Stimulated activated CD4-positive, alpha-beta T cell treated with anti-CD3 and anti-CD28 coated beads, Interleukin-12 subunit alpha, Interleukin-12 subunit beta, amount 100 ng/mL, for 48 hours (primary cell): Measurements from ENCODE around the gene SLC25A31.

Source experiments
- DNase-seq, 3 donors: peaks; one replicate each; pipeline ENCODE4 v3.0.0-alpha.2; 2020; ENCODE audit warnings: low read depth in 2 of 3, low spot score in 1 of 3

SLC25A31 gene

GRCh38 chr4:127776620-127777019, 46.4 kb downstream of the SLC25A31 start:
- DNase-seq: no peak

GRCh38 chr4:127777487-127777886, 47.3 kb downstream of the SLC25A31 start:
- DNase-seq: no peak

GRCh38 chr4:127778102-127778501, 47.9 kb downstream of the SLC25A31 start:
- no peak for DNase-seq

- no peak for DNase-seq
Observed at GRCh38 chr4:127780598-127780997, 50.4 kb downstream of the SLC25A31 start.

- no peak for DNase-seq
Observed at GRCh38 chr4:127781300-127782024, 51.3 kb downstream of the SLC25A31 start.

GRCh38 chr4:127782025-127782274, 51.8 kb downstream of the SLC25A31 start:
- peak in 2 of 3 donors; percentile 35 to 59 for DNase-seq

- DNase-seq: peak; percentile 21 to 40 (median 25)
Observed at GRCh38 chr4:127782275-127783025, 52.2 kb downstream of the SLC25A31 start, which contains the start of gene HSPA4L. TSS of gene HSPA4L (plus strand) at chr4:127782322. CDS start at chr4:127782551, 229 bp downstream.

- DNase-seq: peak in 1 of 3 donors; percentile 45
Observed at GRCh38 chr4:127783026-127783769, 53.0 kb downstream of the SLC25A31 start.

GRCh38 chr4:127783955-127784770, 54.0 kb downstream of the SLC25A31 start:
- DNase-seq: no peak

- no peak for DNase-seq
Observed at GRCh38 chr4:127788517-127788916, 58.3 kb downstream of the SLC25A31 start.

- no peak for DNase-seq
Observed at GRCh38 chr4:127791391-127791790, 61.2 kb downstream of the SLC25A31 start.

- no peak for DNase-seq
Observed at GRCh38 chr4:127793528-127793927, 63.3 kb downstream of the SLC25A31 start.

GRCh38 chr4:127799711-127800110, 69.5 kb downstream of the SLC25A31 start:
- no peak for DNase-seq

- DNase-seq: no peak
Observed at GRCh38 chr4:127809173-127809800, 79.1 kb downstream of the SLC25A31 start.

GRCh38 chr4:127810551-127810950, 80.4 kb downstream of the SLC25A31 start:
- no peak for DNase-seq

GRCh38 chr4:127822430-127822829, 92.2 kb downstream of the SLC25A31 start:
- no peak for DNase-seq
